HG02981 (cell line): ENCODE measurements around the gene TRUB1.
"Not testable (repeated sequence)": the region's sequence is repeated elsewhere in the genome, so short reads cannot be mapped to it uniquely, and the experiment has no call there.

ENCODE experiments used
- ATAC-seq: cut with Tn5 transposase; IDR thresholded peaks from one replicate; pipeline ENCODE4 v1.9.1; 2021; ENCODE audit warnings: mild to moderate bottlenecking, moderate library complexity; ENCODE audit not compliant: unreplicated experiment

Gene TRUB1

GRCh38 chr10:114937962-114938855 is at the start of gene TRUB1:
TRUB1 (plus strand) TSS chr10:114938195; CDS start chr10:114938254, 59 bp downstream.
- peak; percentile 100 for ATAC-seq

GRCh38 chr10:114893251-114893650 is 44.7 kb upstream of the TRUB1 start:
- ATAC-seq: no peak

- ATAC-seq: no peak
Measured at GRCh38 chr10:114894911-114895310, 43.1 kb upstream of the TRUB1 start.

- not testable (repeated sequence) for ATAC-seq
Measured at GRCh38 chr10:114897011-114897410, 41.0 kb upstream of the TRUB1 start.

GRCh38 chr10:114897593-114897992 is 40.4 kb upstream of the TRUB1 start:
- ATAC-seq: no peak

- peak; percentile 88 for ATAC-seq
Measured at GRCh38 chr10:114899982-114900381, 38.0 kb upstream of the TRUB1 start.

GRCh38 chr10:114900658-114901057 is 37.3 kb upstream of the TRUB1 start:
- no peak for ATAC-seq

GRCh38 chr10:114902151-114902550 is 35.8 kb upstream of the TRUB1 start:
- no peak for ATAC-seq

GRCh38 chr10:114905450-114905849 is 32.5 kb upstream of the TRUB1 start:
- ATAC-seq: no peak

GRCh38 chr10:114906981-114907380 is 31.0 kb upstream of the TRUB1 start:
- ATAC-seq: no peak

GRCh38 chr10:114908896-114909295 is 29.1 kb upstream of the TRUB1 start:
- ATAC-seq: no peak

GRCh38 chr10:114911052-114911711 is 26.8 kb upstream of the TRUB1 start:
- ATAC-seq: peak; percentile 65

GRCh38 chr10:114911801-114912469 is 26.1 kb upstream of the TRUB1 start:
- no peak for ATAC-seq

- no peak for ATAC-seq
Measured at GRCh38 chr10:114912470-114912859, 25.5 kb upstream of the TRUB1 start.

GRCh38 chr10:114914560-114914959 is 23.4 kb upstream of the TRUB1 start:
- no peak for ATAC-seq

GRCh38 chr10:114915294-114915693 is 22.7 kb upstream of the TRUB1 start:
- ATAC-seq: no peak

GRCh38 chr10:114916653-114917052 is 21.3 kb upstream of the TRUB1 start:
- no peak for ATAC-seq

GRCh38 chr10:114917459-114917858 is 20.5 kb upstream of the TRUB1 start:
- ATAC-seq: no peak

- no peak for ATAC-seq
Measured at GRCh38 chr10:114917927-114918672, 19.9 kb upstream of the TRUB1 start.

GRCh38 chr10:114920459-114920858 is 17.5 kb upstream of the TRUB1 start:
- no peak for ATAC-seq

- ATAC-seq: no peak
Measured at GRCh38 chr10:114922003-114922402, 16.0 kb upstream of the TRUB1 start.
